Mesendoderm (in vitro differentiated cells): ENCODE measurements around the gene POLR3C.

Experiments used
- DNase-seq: peaks from one replicate; pipeline ENCODE4 v3.0.0; 2013
- H2AK5ac ChIP-seq: 2 replicates; pipeline ENCODE4 v1.6.1; 2013; ENCODE audit warnings: low read length, inconsistent platforms
- H2BK120ac ChIP-seq: 2 replicates; pipeline ENCODE4 v1.6.1; 2013; ENCODE audit warnings: low read depth, mild to moderate bottlenecking, low read length, moderate library complexity, mixed read lengths
- H2BK15ac ChIP-seq: replicated peaks from 2 replicates; pipeline ENCODE4 v1.6.1; 2013; ENCODE audit warnings: low read depth, mild to moderate bottlenecking, moderate library complexity
- H2BK5ac ChIP-seq: 2 replicates; pipeline ENCODE4 v1.6.1; 2013; ENCODE audit warnings: low read length, inconsistent platforms
- H3K18ac ChIP-seq: 2 replicates; pipeline ENCODE4 v1.6.1; 2013; ENCODE audit warnings: mild to moderate bottlenecking, low read length, mixed read lengths
- H3K23ac ChIP-seq: one replicate; pipeline ENCODE4 v1.6.1; 2013; ENCODE audit warnings: low read length
- H3K27ac ChIP-seq: 2 replicates; pipeline ENCODE4 v1.5.1; 2013; ENCODE audit warnings: low read depth, mild to moderate bottlenecking, inconsistent platforms, low read length, moderate library complexity
- H3K27me3 ChIP-seq: 2 replicates; pipeline ENCODE4 v1.6.1; 2013; ENCODE audit warnings: low read length, control low read depth, mild to moderate bottlenecking, inconsistent platforms; ENCODE audit not compliant: insufficient read depth, poor library complexity
- H3K36me3 ChIP-seq: 2 replicates; pipeline ENCODE4 v1.6.1; 2013; ENCODE audit warnings: low read length, inconsistent platforms; ENCODE audit not compliant: control insufficient read depth, insufficient read depth
- H3K4ac ChIP-seq: one replicate; pipeline ENCODE4 v1.6.1; 2013; ENCODE audit warnings: low read depth, mild to moderate bottlenecking, low read length, moderate library complexity
- H3K4me1 ChIP-seq: 2 replicates; pipeline ENCODE4 v1.6.1; 2013; ENCODE audit warnings: low read depth, low read length, inconsistent platforms; ENCODE audit not compliant: control insufficient read depth
- H3K4me2 ChIP-seq: 2 replicates; pipeline ENCODE4 v1.6.1; 2013; ENCODE audit warnings: low read length
- H3K4me3 ChIP-seq: 2 replicates; pipeline ENCODE4 v1.5.1; 2013; ENCODE audit warnings: mild to moderate bottlenecking, low read length
- H3K56ac ChIP-seq: one replicate; pipeline ENCODE4 v1.6.1; 2013; ENCODE audit warnings: low read length
- H3K79me1 ChIP-seq: 2 replicates; pipeline ENCODE4 v1.6.1; 2013; ENCODE audit warnings: low read length, inconsistent platforms
- H3K79me2 ChIP-seq: 2 replicates; pipeline ENCODE4 v1.6.1; 2013; ENCODE audit warnings: mild to moderate bottlenecking, low read length; ENCODE audit not compliant: control insufficient read depth, insufficient read depth
- H3K9ac ChIP-seq: 2 replicates; pipeline ENCODE4 v1.6.1; 2013; ENCODE audit warnings: low read length, inconsistent platforms
- H4K5ac ChIP-seq: one replicate; pipeline ENCODE4 v1.6.1; 2013; ENCODE audit warnings: low read length
- H4K8ac ChIP-seq: one replicate; pipeline ENCODE4 v1.6.1; 2013; ENCODE audit warnings: low read depth, mild to moderate bottlenecking, control low read depth, low read length, moderate library complexity
- WGBS: extraction: QIAGEN DNeasy Blood & Tissue Kit; methylation state at CpG from one replicate; pipeline ENCODE4 v1.1.7; 2013; ENCODE audit warnings: low lambda C conversion rate, missing lambda C conversion rate; ENCODE audit not compliant: insufficient coverage; ENCODE audit errors: extremely low coverage; 5-methylcytosine and 5-hydroxymethylcytosine counted together

POLR3C gene

DNA sequence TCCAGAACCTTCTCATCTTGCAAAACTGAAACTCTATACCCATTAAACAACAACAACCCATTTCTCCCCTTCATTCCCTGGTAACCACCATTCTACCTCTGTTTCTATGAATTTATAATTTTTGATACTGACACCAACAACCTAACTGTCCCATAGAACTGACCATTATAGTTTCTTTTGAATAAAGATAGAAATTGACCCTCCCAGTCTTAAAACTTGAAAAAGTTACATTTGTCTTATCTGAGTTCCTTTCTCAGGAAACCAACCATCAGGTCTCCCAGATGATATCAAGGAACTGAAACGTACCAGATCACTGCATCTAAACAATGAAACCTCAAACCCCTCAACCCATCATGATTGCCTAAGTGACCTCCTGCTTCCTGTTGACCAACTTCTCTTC lies 27.2 kb upstream of the POLR3C start:
- Histone ChIP-seq H3K79me1 (peaks cover 9% of the 10 kb centered on the region), H3K4me3 (no peak overlapping the region), H3K23ac (no peak overlapping the region), H3K4me1 (no peaks in the 10 kb centered on the region), H3K79me2 (peaks cover 3% of the 10 kb centered on the region), H3K4ac (no peak overlapping the region), H3K18ac (no peak overlapping the region), H4K5ac (no peak overlapping the region), H2BK5ac (no peak overlapping the region), H3K36me3 (no peaks in the 10 kb centered on the region), H3K56ac (no peak overlapping the region), H2BK15ac (no peak overlapping the region), H4K8ac (no peak overlapping the region), H3K27me3 (no peaks in the 10 kb centered on the region), H3K27ac (no peak overlapping the region), H3K4me2 (no peak overlapping the region), H2BK120ac (no peak overlapping the region), H3K9ac (no peak overlapping the region), H2AK5ac (no peak overlapping the region)
- DNase-seq: no peak
- no CpG with 5 or more reads among the region's 1 CpG for WGBS

DNA sequence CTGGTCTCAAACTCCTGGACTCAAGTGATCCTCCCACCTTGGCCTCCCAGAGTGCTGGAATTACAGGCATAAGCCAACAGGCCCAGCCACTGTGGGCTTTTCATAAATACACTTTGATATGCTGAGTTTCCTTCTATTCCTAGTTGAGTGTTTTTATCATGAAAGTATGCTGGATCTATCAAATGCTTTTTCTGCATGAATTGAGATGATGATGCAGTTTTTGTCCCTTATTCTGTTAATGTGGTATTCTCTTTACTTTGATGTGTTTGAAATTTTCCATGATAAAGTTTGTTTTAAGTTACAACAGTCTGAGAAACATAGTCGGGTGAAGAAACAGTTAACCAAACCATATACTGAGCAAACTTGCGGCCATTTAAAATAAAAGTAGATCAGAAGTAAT lies 24.2 kb upstream of the POLR3C start:
- H3K4me1 ChIP-seq: peaks cover 10% of the 10 kb centered on the region
- no peaks in the 10 kb centered on the region for H3K27me3 ChIP-seq
- H3K79me1 ChIP-seq: peaks cover 11% of the 10 kb centered on the region
- WGBS: no CpG with 5 or more reads among the region's 2 CpGs
- H2BK120ac ChIP-seq: no peak overlapping the region
- no peaks in the 10 kb centered on the region for H3K36me3 ChIP-seq
- H4K8ac ChIP-seq: no peak overlapping the region
- H4K5ac ChIP-seq: no peak overlapping the region
- H3K4ac ChIP-seq: no peak overlapping the region
- no peak overlapping the region for H2AK5ac ChIP-seq
- H3K18ac ChIP-seq: no peak overlapping the region
- H3K56ac ChIP-seq: no peak overlapping the region
- no peak overlapping the region for H2BK15ac ChIP-seq
- no peak for DNase-seq
- no peak overlapping the region for H3K23ac ChIP-seq
- no peak overlapping the region for H3K27ac ChIP-seq
- H3K4me3 ChIP-seq: no peak overlapping the region
- H3K4me2 ChIP-seq: no peak overlapping the region
- no peak overlapping the region for H2BK5ac ChIP-seq
- H3K79me2 ChIP-seq: peaks cover 12% of the 10 kb centered on the region
- H3K9ac ChIP-seq: no peak overlapping the region

DNA sequence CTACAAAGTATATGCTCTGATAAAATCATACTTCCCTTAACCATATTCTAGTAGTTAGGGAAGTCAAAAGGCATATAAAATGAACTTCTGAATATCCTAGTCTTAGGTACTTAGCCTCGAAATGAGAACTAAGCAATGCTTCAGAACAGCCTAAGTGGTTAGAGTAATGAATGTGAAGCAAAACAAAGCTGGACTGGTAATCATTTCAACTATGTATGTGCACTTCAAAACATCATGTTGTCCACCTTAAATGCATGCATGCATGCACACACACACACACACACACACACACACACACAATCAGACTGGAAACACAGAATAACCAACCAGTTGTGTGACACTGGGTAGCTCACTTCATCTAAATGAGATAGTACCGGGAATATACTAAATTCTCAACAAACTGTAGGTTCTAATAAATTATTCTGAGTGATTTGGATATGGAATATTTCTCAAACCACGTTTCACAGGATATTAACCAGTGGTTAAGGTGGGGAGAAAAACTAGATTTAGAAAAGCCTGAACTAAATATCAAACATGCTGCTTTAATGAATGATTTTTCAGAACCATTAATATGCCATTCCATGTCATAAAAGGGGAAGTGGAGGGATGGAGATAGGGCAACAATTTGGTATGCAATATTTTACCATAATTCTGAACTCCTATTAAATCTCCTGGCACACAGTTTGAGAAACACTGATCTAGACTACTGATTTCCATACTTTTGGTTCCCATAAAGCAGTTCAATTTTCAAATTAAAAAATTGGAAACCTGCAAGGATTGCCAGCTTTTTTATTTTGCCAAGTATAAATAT lies 19.6 kb upstream of the POLR3C start:
- no peak overlapping the region for H3K4me3 ChIP-seq
- H3K4me1 ChIP-seq: peaks cover 12% of the 10 kb centered on the region
- H3K79me1 ChIP-seq: peaks cover 9% of the 10 kb centered on the region
- no peaks in the 10 kb centered on the region for H3K36me3 ChIP-seq
- H3K56ac ChIP-seq: no peak overlapping the region
- no peak overlapping the region for H3K4me2 ChIP-seq
- no CpG with 5 or more reads among the region's 3 CpGs for WGBS
- no peak for DNase-seq
- H3K23ac ChIP-seq: no peak overlapping the region
- peaks cover 11% of the 10 kb centered on the region for H3K79me2 ChIP-seq
- H2BK120ac ChIP-seq: no peak overlapping the region
- H3K4ac ChIP-seq: no peak overlapping the region
- H3K27ac ChIP-seq: no peak overlapping the region
- no peak overlapping the region for H2BK15ac ChIP-seq
- H3K18ac ChIP-seq: no peak overlapping the region
- H4K8ac ChIP-seq: no peak overlapping the region
- H2BK5ac ChIP-seq: no peak overlapping the region
- no peak overlapping the region for H3K9ac ChIP-seq
- no peak overlapping the region for H4K5ac ChIP-seq
- H2AK5ac ChIP-seq: no peak overlapping the region
- no peaks in the 10 kb centered on the region for H3K27me3 ChIP-seq

DNA sequence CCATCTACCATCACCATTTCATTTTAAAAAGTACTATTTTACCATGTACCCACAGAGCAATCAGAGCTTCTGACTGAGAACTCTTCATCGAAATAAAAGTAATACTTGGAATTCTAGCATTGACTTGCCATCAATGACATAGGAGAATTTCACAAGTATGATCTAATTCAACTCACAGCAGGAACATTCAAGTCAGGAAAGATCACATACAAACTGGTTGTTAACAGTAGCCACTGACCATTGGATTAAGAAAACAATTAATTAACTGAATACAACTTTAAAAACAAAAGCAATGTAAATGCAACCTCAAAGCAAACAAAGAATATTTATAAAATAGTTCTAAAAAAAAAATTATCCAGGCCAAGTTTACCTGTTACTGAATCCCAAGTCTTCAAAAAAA lies 18.9 kb upstream of the POLR3C start:
- H3K56ac ChIP-seq: no peak overlapping the region
- H3K36me3 ChIP-seq: no peaks in the 10 kb centered on the region
- H4K5ac ChIP-seq: no peak overlapping the region
- H2AK5ac ChIP-seq: no peak overlapping the region
- H2BK15ac ChIP-seq: no peak overlapping the region
- H3K18ac ChIP-seq: no peak overlapping the region
- no peak overlapping the region for H2BK120ac ChIP-seq
- no CpG with 5 or more reads among the region's 1 CpG for WGBS
- no peaks in the 10 kb centered on the region for H3K27me3 ChIP-seq
- no peak overlapping the region for H3K9ac ChIP-seq
- peak; percentile 86 for DNase-seq
- peaks cover 12% of the 10 kb centered on the region for H3K4me1 ChIP-seq
- H3K79me1 ChIP-seq: peaks cover 9% of the 10 kb centered on the region
- H4K8ac ChIP-seq: no peak overlapping the region
- no peak overlapping the region for H3K4me2 ChIP-seq
- H3K23ac ChIP-seq: no peak overlapping the region
- no peak overlapping the region for H3K4ac ChIP-seq
- peaks cover 11% of the 10 kb centered on the region for H3K79me2 ChIP-seq
- no peak overlapping the region for H3K4me3 ChIP-seq
- no peak overlapping the region for H2BK5ac ChIP-seq
- H3K27ac ChIP-seq: no peak overlapping the region

DNA sequence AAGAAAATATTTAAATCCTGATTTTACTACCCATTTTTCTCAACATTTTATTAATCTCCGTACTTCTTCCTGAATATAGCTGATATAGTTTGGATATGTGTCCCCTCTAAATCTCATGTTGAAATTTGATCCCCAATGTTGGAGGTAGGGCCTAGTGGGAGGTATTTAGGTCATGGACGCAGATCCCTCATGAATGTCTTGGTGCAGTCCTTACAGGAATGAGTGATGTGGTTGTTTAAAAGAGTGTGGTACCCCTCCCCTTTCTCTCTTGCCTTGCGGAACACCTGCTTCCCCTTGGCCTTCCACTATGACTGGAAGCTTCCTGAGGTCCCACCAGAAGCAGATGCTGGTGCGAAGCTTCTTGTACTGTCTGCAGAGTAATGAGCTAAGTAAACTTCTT lies 17.6 kb upstream of the POLR3C start:
- H3K56ac ChIP-seq: no peak overlapping the region
- no peak overlapping the region for H2BK15ac ChIP-seq
- no peak overlapping the region for H3K4me2 ChIP-seq
- no peak overlapping the region for H2AK5ac ChIP-seq
- no peaks in the 10 kb centered on the region for H3K36me3 ChIP-seq
- DNase-seq: no peak
- H3K23ac ChIP-seq: no peak overlapping the region
- no peak overlapping the region for H3K4ac ChIP-seq
- no peak overlapping the region for H3K18ac ChIP-seq
- peaks cover 11% of the 10 kb centered on the region for H3K79me2 ChIP-seq
- H4K5ac ChIP-seq: no peak overlapping the region
- peaks cover 12% of the 10 kb centered on the region for H3K4me1 ChIP-seq
- H2BK5ac ChIP-seq: no peak overlapping the region
- no peak overlapping the region for H3K4me3 ChIP-seq
- no peak overlapping the region for H2BK120ac ChIP-seq
- H4K8ac ChIP-seq: no peak overlapping the region
- no CpG with 5 or more reads among the region's 4 CpGs for WGBS
- H3K27me3 ChIP-seq: no peaks in the 10 kb centered on the region
- H3K27ac ChIP-seq: no peak overlapping the region
- H3K79me1 ChIP-seq: peaks cover 6% of the 10 kb centered on the region
- no peak overlapping the region for H3K9ac ChIP-seq

DNA sequence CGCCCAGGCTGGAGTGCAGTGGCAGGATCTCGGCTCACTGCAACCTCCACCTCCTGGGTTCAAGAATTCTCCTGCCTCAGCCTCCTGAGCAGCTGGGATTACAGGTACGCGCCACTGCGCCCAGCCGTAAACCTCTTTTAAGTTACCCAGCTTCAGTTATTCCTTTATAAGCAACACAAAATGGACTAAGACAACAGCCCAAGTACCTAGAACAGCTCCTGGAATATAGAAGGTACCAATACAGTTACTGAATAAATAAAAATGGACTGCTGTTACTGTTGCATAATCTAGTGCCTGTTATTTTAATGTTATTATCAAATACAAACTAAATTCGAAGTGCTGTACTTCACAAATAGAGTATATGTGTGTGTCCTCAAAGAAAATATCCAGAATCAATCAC lies 17.2 kb upstream of the POLR3C start:
- Histone ChIP-seq H3K79me1 (peaks cover 6% of the 10 kb centered on the region), H3K4me2 (no peak overlapping the region), H2BK5ac (no peak overlapping the region), H3K18ac (no peak overlapping the region), H3K79me2 (peaks cover 11% of the 10 kb centered on the region), H3K9ac (no peak overlapping the region), H3K4me1 (peaks cover 12% of the 10 kb centered on the region), H3K23ac (no peak overlapping the region), H3K56ac (no peak overlapping the region), H4K5ac (no peak overlapping the region), H2BK120ac (no peak overlapping the region), H3K27ac (no peak overlapping the region), H2BK15ac (no peak overlapping the region), H3K27me3 (no peaks in the 10 kb centered on the region), H3K4me3 (no peak overlapping the region), H2AK5ac (no peak overlapping the region), H3K4ac (no peak overlapping the region), H4K8ac (no peak overlapping the region), H3K36me3 (no peaks in the 10 kb centered on the region)
- DNase-seq: no peak
- no CpG with 5 or more reads among the region's 7 CpGs for WGBS
